ENCODE measurements around the gene HIPK3.

Gene HIPK3

DNA sequence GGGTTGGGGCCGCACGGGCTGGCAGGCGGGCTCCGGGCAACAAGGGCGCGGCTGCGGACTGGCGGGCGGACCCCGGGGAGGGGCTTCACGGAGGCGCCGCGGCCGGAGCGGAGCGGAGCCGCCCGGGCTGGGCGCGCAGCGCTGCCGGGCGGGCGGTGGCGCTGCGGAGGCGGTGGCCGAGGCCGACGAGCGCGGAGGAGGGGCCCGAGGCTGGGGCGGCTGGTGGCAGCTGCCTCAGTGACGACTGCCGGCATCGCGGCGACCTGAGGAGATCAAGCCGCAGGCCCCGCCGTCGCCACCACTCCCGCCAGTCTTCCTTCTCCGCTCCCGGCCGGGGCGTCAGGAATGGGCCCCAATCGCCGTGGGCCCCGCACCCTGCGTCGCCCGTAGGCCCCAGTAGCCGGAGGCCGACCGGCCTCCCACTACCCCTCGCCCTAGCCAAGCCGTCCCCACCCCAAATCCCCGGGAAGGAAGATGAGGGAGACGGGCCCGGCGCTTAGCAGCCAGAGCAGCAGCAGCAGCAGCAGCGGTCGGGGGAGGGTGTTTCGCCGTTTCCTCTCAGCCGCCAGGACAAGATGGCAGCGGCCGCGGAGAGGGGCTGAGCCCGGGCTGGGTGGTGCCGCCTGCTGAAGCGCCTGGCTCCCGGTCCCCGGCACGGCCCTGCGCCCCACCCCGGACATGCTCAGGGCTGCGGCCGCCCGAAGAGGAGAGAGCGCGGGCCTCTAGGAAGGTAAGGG is at the start of gene HIPK3:
Gene HIPK3, plus strand, starts transcription at position 222 of the 737 bp plus-strand sequence.
- TF ChIP-seq GATA2 (IDR thresholded peaks at IDR 0.05; ENCODE audit: low read depth, low read length) (no peak), GATA3 (IDR thresholded peaks at IDR 0.05; ENCODE audit: low read depth, low read length) (no peak)

DNA sequence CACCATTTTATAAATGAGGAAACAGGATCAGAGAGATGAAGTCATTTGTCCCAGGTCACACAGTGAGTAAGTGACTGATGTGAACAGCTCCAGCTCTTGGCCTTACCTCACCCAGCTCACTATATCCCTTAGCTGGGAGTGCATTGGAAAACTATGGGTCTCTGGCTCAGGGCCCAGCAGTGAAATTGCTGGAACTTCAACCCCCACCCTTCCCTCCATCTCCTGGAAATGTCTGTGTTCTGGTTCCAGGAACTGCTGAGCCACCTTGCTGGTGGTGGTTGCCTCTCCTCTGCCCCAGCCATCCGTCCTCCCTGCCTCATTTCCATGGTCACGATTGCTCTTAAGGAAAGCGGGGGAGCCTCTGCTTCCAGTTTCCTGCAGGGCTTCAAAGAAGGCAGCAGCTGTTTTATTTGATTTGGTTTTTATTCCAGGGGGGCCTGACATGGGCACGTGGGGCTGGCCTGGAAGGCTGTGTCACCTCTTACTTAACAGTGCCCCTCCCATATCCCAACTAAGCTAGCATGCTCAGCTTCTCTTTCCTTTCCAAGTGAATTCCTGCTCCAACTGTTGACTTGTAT is 49.7 kb upstream of the HIPK3 start:
- no peak for TF ChIP-seq GATA3 (IDR thresholded peaks at IDR 0.05; ENCODE audit: low read depth, low read length)
- TF ChIP-seq GATA2 (IDR thresholded peaks at IDR 0.05; ENCODE audit: low read depth, low read length), result no peak

- no peak for TF ChIP-seq GATA3 (IDR thresholded peaks at IDR 0.05; ENCODE audit: low read depth, low read length)
- no peak for TF ChIP-seq GATA2 (IDR thresholded peaks at IDR 0.05; ENCODE audit: low read depth, low read length)
These were observed 49.0 kb upstream of the HIPK3 start for GRCh38 chr11:33208150-33208549.

DNA sequence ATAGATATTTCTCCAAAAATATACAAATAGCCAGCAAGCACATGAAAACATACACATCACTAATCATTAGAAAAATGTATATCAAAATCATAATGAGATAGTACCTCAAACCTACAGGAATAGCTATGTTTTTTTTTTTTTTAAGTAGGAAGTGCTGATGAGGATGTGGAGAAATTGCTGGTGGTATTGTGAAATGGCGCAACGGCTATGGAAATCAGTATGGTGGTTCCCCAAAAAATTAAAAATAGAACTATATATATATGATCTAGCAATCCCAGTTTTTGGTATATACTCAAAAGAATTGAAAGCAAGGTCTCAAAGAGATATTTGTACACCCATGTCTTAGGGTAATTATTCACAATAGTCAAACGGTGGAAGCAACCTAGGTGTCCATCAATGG is 46.0 kb upstream of the HIPK3 start:
- no peak for TF ChIP-seq GATA2 (IDR thresholded peaks at IDR 0.05; ENCODE audit: low read depth, low read length)
- TF ChIP-seq GATA3 (IDR thresholded peaks at IDR 0.05; ENCODE audit: low read depth, low read length), result no peak

GRCh38 chr11:33211580-33211979 is 45.6 kb upstream of the HIPK3 start:
- TF ChIP-seq GATA2 (IDR thresholded peaks at IDR 0.05; ENCODE audit: low read depth, low read length) (no peak), GATA3 (IDR thresholded peaks at IDR 0.05; ENCODE audit: low read depth, low read length) (no peak)

DNA sequence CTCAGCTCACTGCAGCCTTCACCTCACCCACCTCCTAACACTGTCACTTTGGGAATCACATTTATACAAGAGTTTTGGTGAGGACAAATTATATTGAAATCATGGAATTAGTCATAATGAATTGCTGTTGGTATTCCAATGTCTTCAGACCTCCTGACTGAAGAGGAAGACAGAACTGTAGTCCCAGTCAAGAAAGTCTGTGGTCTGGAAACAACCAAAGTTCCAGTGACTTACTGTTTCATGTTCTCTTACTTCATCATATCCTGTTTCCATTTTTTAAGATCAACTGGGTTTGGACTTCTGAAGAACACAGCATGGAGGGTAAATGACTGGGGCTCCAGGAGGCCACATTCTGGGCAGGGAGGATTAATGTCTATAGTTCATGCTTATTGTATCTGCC is 43.0 kb upstream of the HIPK3 start:
- TF ChIP-seq GATA2 (IDR thresholded peaks at IDR 0.05; ENCODE audit: low read depth, low read length), result no peak
- no peak for TF ChIP-seq GATA3 (IDR thresholded peaks at IDR 0.05; ENCODE audit: low read depth, low read length)

DNA sequence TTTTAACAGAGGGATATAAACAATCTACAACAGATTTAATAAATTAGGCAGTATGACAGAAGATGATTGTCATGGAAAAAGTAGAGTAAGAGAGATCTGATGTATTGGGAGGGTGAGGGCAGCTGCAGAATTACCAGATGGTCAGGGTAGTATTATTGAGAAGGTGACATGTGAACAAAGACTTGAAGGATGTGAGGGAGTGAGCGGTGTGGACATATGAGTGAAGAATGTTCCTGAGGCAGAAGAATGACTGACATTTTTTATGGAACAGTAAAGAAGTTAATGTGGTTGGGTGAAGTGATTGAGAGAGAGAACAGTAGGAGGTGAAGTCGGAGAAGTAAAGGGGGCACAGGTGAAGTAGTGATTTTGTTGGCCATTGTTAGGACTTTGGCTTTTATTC is 42.4 kb upstream of the HIPK3 start:
- TF ChIP-seq GATA3 (IDR thresholded peaks at IDR 0.05; ENCODE audit: low read depth, low read length), result no peak
- TF ChIP-seq GATA2 (IDR thresholded peaks at IDR 0.05; ENCODE audit: low read depth, low read length), result no peak

- no peak for TF ChIP-seq GATA3 (IDR thresholded peaks at IDR 0.05; ENCODE audit: low read depth, low read length)
- TF ChIP-seq GATA2 (IDR thresholded peaks at IDR 0.05; ENCODE audit: low read depth, low read length), result no peak
These were observed 35.0 kb upstream of the HIPK3 start for GRCh38 chr11:33222052-33222750.

- TF ChIP-seq GATA2 (IDR thresholded peaks at IDR 0.05; ENCODE audit: low read depth, low read length), result no peak
- TF ChIP-seq GATA3 (IDR thresholded peaks at IDR 0.05; ENCODE audit: low read depth, low read length), result no peak
These were observed 31.8 kb upstream of the HIPK3 start for GRCh38 chr11:33225371-33225770.

DNA sequence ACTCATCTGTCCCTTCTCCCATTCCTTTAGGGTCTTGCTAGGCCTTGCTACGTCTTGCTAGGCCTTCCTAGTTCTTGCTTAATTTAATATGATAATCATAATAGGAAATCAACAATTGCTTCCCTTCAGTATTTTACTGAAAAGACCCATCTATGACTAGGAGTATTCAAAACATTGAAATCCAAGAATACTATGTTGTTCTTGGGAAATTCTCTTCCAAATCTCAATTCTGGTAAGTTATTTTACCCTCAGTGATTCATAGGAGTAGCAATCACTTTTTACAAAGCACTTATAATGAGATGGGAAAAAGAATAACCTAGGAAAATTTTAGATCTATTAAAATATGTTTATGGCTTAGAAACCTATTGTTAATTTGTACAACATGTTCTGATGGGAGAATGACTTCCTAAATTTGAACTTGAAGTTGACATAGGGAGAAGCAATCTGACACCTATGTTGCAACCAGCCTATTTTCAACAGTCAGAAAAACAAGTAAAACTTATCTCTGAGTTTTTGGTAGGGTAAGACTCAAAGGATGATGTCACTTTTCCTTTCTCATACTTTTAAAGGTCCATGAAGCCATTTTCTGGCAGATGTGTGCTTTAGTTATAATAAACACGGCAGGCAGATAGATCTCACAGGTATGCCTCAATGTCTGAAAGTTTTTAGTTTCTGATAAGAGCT is 29.5 kb upstream of the HIPK3 start:
- no peak for TF ChIP-seq GATA3 (IDR thresholded peaks at IDR 0.05; ENCODE audit: low read depth, low read length)
- TF ChIP-seq GATA2 (IDR thresholded peaks at IDR 0.05; ENCODE audit: low read depth, low read length), result no peak

GRCh38 chr11:33234397-33235190 is 22.6 kb upstream of the HIPK3 start:
- no peak for TF ChIP-seq GATA3 (IDR thresholded peaks at IDR 0.05; ENCODE audit: low read depth, low read length)
- no peak for TF ChIP-seq GATA2 (IDR thresholded peaks at IDR 0.05; ENCODE audit: low read depth, low read length)

GRCh38 chr11:33237039-33237597 is 20.1 kb upstream of the HIPK3 start:
- TF ChIP-seq GATA2 (IDR thresholded peaks at IDR 0.05; ENCODE audit: low read depth, low read length) (no peak), GATA3 (IDR thresholded peaks at IDR 0.05; ENCODE audit: low read depth, low read length) (no peak)

DNA sequence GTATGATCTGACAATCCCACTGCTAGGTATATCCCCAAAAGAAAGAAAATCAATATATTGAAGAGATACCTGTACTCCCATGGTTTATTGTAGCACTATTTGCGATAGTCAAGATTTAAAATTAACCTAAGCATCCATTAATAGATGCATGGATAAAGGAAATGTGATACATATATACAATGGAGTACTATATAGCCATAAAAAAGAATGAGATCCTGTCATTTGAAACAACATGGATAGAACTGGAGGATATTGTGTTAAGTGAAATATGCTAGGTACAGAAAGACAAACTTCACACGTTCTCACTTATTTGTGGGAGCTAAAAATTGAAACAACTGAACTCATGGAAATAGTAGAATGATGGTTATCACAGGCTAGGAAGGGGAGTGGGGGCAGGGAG is 14.6 kb upstream of the HIPK3 start:
- TF ChIP-seq GATA2 (IDR thresholded peaks at IDR 0.05; ENCODE audit: low read depth, low read length) (no peak), GATA3 (IDR thresholded peaks at IDR 0.05; ENCODE audit: low read depth, low read length) (no peak)

Data from SH-SY5Y (cell line).